ENCODE data around the gene VCL.

GRCh38 chr10:74077416-74077815, 79.5 kb downstream of the VCL start:
- TF ChIP-seq POLR2A (IDR thresholded peaks at IDR 0.05; ENCODE audit: borderline replicate concordance, extremely low read depth, insufficient read depth, insufficient read length) (no peak), POLR2AphosphoS5 (IDR thresholded peaks at IDR 0.05; ENCODE audit: low read depth, low read length) (no peak), CTCF (IDR thresholded peaks at IDR 0.05 in 2 of 3, conservative IDR thresholded peaks at IDR 0.05 in 1 of 3; ENCODE audit: borderline replicate concordance in 1 of 3, insufficient read depth in 1 of 3, low read depth in 2 of 3, low read length in 2 of 3) (no peak), EZH2phosphoT487 (IDR thresholded peaks at IDR 0.05; ENCODE audit: borderline replicate concordance) (no peak), ELF1 (IDR thresholded peaks at IDR 0.05; ENCODE audit: borderline replicate concordance, low read depth) (no peak), YY1 (IDR thresholded peaks at IDR 0.05; ENCODE audit: extremely low read depth, insufficient replicate concordance, low read depth, low read length) (no peak), JUND (IDR thresholded peaks at IDR 0.05) (no peak), CEBPB (IDR thresholded peaks at IDR 0.05; ENCODE audit: low read depth) (no peak), RAD21 (IDR thresholded peaks at IDR 0.05; ENCODE audit: low read depth) (no peak), SP1 (IDR thresholded peaks at IDR 0.05; ENCODE audit: low read depth) (no peak), MAX (IDR thresholded peaks at IDR 0.05) (no peak), EZH2 (IDR thresholded peaks at IDR 0.05) (no peak), SIN3A (IDR thresholded peaks at IDR 0.05; ENCODE audit: low read depth) (no peak), ZNF274 (IDR thresholded peaks at IDR 0.05; ENCODE audit: low read depth, low read length) (no peak)

All from HCT116 (cell line).